Lower leg skin (tissue), 4 donors: ENCODE measurements around the gene FRY. TPM values are rescaled to one million over a fixed set of nuclear protein-coding genes. Genes with fewer than 3 reads are reported as not detected.

Source experiments
- DNase-seq, 2 donors: peaks; one replicate each; pipeline ENCODE4 v3.0.0-alpha.2; 2019; ENCODE audit warnings: low spot score in 2 of 2
- H3K4me3 ChIP-seq: fragments of 200-600 bp; sonication (generic); 2 replicates; pipeline ENCODE4 v1.5.1; 2017; ENCODE audit warnings: mild to moderate bottlenecking, low read depth; ENCODE audit not compliant: poor library complexity, severe bottlenecking
- POLR2A ChIP-seq, 2 donors: fragments of 450-650 bp; IDR thresholded peaks; one replicate each; pipeline ENCODE4 v1.6.1; 2016 to 2017; ENCODE audit warnings: antibody characterized with exemption in 2 of 2, mild to moderate bottlenecking in 1 of 2, moderate library complexity in 1 of 2
- WGBS, 2 donors: methylation state at CpG; one replicate each; pipeline ENCODE4 v1.1.5; 2018; 5-methylcytosine and 5-hydroxymethylcytosine counted together
- intact Hi-C: fragments of 100-400 bp; cut with DNase I; formaldehyde crosslinking; loops from one replicate; pipeline ENCODE4 v1.15.0; 2023; ENCODE audit warnings: low total_unique reads
- total RNA-seq, 4 donors: library from RNA; depleted of rRNA; stranded (reverse); fragments of >200 nt; gene quantifications; one replicate each; pipeline ENCODE4 v1.1.0, GENCODE V29; 2016
- TF ChIP-seq, protein P1 (sequence below), 3 donors: fragments of 450-650 bp; IDR thresholded peaks; one replicate each; pipeline ENCODE4 v1.5.1; 2016; ENCODE audit warnings: antibody characterized with exemption in 3 of 3, mild to moderate bottlenecking in 3 of 3, moderate library complexity in 2 of 3

The FRY gene
- total RNA-seq, 4 donors from 2014 or later = 24.9 to 39.6 (median 35.9) TPM

DNA sequence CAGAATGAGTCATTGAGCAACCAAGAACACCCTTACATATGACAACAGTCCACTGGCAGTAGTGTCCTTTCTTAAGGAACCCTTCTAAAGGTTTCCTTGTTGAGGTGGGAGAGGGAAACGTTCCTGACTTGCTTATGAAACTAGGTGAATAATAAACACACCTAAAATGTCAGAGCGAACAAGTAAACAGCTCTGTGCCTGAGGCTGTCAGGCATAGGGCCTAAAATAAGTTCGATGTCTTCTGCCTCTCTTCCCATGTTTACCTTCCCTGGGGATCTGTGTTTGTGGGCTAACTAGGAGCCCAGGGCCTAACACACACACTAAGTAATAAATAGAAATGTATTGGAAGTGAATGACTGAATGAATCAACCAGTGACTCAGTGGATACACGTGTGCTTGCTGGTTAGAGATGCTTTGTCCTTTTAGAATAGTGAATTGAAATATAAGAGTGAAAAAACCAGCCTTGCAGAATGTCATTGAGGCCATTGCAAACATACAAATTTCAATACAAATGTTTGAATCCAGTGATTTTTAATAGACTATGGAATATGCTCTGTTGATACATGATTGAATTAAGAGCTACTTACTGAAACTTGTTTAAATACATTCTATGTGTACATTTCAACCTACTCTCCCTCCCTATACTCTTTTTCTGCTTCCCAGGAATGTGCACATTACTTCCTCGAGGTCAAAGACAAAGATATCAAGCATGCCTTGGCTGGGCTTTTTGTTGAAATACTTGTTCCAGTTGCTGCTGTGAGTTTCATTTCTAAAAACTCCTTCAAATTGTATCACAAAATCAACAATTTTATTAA lies 102.9 kb downstream of the FRY start:
- DNase-seq = no peak
- no peak overlapping the region for H3K4me3 ChIP-seq
- 56 to 59% methylated on average over 5 of the region's 5 CpGs for WGBS, 2 donors
- intact Hi-C loops = no loop called here
- TF ChIP-seq, protein P1, sequence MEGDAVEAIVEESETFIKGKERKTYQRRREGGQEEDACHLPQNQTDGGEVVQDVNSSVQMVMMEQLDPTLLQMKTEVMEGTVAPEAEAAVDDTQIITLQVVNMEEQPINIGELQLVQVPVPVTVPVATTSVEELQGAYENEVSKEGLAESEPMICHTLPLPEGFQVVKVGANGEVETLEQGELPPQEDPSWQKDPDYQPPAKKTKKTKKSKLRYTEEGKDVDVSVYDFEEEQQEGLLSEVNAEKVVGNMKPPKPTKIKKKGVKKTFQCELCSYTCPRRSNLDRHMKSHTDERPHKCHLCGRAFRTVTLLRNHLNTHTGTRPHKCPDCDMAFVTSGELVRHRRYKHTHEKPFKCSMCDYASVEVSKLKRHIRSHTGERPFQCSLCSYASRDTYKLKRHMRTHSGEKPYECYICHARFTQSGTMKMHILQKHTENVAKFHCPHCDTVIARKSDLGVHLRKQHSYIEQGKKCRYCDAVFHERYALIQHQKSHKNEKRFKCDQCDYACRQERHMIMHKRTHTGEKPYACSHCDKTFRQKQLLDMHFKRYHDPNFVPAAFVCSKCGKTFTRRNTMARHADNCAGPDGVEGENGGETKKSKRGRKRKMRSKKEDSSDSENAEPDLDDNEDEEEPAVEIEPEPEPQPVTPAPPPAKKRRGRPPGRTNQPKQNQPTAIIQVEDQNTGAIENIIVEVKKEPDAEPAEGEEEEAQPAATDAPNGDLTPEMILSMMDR (IDR thresholded peaks at IDR 0.05) = no peak
- TF ChIP-seq POLR2A (IDR thresholded peaks at IDR 0.05) = no peak

DNA sequence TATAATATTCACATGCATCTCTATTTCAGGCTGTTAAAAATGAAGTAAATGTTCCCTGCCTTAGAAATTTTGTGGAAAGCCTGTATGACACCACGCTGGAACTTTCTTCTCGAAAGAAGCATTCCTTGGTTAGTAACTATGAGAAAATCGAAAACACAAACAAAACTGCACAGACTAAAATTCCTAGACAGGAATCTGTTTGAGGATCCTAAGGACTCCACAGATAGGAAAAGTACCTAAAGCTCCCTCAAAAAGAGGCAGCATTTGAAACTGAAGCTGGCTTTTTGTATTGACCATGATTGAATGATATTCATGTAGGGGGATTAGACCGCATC lies 103.4 kb downstream of the FRY start:
- H3K4me3 ChIP-seq = no peak overlapping the region
- no peak for TF ChIP-seq POLR2A (IDR thresholded peaks at IDR 0.05)
- TF ChIP-seq, protein P1 (IDR thresholded peaks at IDR 0.05) = no peak
- DNase-seq = no peak
- intact Hi-C loops = no loop called here
- WGBS, 2 donors = 81 to 90% methylated on average over 4 of the region's 4 CpGs

DNA sequence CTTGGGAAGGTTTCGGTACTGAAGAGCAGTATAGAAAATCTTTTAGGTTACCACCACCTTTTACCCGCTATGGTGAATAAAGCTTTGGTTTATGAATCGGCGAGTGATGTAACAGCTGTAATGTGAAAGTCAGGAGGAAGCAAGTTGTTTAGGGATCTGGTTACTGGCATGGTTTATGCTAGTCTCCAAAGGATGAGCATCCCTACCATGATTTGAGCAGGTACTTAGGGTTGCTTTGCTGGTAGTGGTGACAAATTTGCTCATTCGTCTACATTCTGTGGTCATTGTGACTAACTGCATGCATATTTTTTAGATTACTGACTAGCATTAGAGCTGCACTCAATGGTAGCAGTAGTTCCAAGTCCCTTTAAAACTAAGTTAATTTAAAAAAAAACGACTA lies 104.1 kb downstream of the FRY start:
- H3K4me3 ChIP-seq = no peak overlapping the region
- intact Hi-C loops = no loop called here
- TF ChIP-seq, protein P1 (IDR thresholded peaks at IDR 0.05) = no peak
- TF ChIP-seq POLR2A (IDR thresholded peaks at IDR 0.05) = no peak
- WGBS, 2 donors = 84 to 88% methylated on average over 6 of the region's 6 CpGs
- DNase-seq = no peak

DNA sequence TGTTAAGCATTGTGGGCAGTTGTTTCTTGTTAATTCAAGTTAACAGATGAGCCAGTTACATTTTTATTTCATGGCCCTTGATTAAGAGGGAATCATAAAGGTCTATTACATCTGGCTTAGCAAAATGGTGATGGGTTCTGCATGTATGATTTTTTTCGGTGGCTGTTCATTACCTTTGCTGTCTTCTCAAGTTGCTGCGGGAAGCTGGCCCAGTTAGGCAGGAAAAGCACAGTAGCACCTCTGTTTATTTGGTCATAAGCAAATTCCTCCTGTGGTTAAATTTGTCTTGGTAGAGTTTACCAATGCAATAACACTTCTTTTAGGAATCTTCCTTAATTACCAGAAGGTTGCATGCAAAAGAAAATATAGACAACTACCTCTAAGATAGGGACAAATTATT lies 104.5 kb downstream of the FRY start:
- TF ChIP-seq, protein P1 (IDR thresholded peaks at IDR 0.05) = no peak
- no peak for TF ChIP-seq POLR2A (IDR thresholded peaks at IDR 0.05)
- no peak overlapping the region for H3K4me3 ChIP-seq
- DNase-seq = no peak
- WGBS, 2 donors = 78 to 79% methylated on average over 2 of the region's 2 CpGs
- intact Hi-C loops = no loop called here

DNA sequence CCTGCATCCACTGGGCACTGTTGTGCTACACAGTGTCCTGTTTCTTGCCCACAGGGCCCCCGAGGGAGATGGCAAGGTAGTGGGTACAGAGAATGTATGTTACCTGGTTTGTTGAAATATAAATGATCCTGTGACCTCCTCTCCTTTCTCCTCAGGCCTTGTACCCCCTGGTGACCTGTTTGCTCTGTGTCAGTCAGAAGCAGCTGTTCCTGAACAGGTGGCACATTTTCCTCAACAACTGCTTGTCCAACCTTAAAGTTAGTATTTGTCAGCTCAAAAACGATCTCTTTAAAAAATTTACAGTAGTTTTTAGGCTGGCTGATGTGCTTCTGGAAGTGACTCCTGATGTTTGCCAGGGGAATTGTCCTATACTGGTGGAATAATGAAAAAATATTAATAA lies 105.1 kb downstream of the FRY start:
- WGBS, 2 donors = 76 to 79% methylated on average over 2 of the region's 2 CpGs
- DNase-seq = no peak
- intact Hi-C loops = no loop called here
- no peak overlapping the region for H3K4me3 ChIP-seq
- TF ChIP-seq, protein P1 (IDR thresholded peaks at IDR 0.05) = no peak
- no peak for TF ChIP-seq POLR2A (IDR thresholded peaks at IDR 0.05)

DNA sequence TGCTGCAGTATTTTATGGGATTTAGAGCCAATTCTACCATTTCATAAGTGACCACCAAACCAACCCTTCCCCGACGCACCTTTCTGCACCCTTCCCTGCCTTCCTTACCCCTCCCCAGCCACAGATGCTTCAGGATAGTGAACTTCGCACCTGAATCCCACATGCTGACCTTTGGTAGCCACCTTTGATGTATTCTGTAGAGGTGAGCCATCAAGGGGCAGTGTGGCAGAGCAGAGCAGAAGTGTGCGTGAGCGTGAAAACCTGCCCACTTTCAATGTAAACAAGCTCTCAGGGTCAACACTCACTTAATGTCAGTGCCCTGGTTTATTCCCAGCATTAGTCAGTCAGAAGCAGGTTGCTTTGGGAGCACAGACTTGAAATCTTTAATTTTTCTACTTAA lies 107.7 kb downstream of the FRY start:
- H3K4me3 ChIP-seq = no peak overlapping the region
- 97 to 98% methylated on average over 5 of the region's 5 CpGs for WGBS, 2 donors
- no peak for DNase-seq
- no peak for TF ChIP-seq POLR2A (IDR thresholded peaks at IDR 0.05)
- TF ChIP-seq, protein P1 (IDR thresholded peaks at IDR 0.05) = no peak
- intact Hi-C loops = no loop called here
